Prostate gland (tissue), 2 donors: ENCODE measurements around the gene MS4A7.

Experiments used
- POLR2A ChIP-seq: fragments of 450-650 bp; IDR thresholded peaks from one replicate; pipeline ENCODE4 v1.6.1; 2016; ENCODE audit warnings: antibody characterized with exemption, mild to moderate bottlenecking
- TF ChIP-seq, protein P1 (sequence below), 4 experiments: fragments of 200-600 bp in 2 of 4; fragments of 450-650 bp in 2 of 4; sonication (generic) in 2 of 4; IDR thresholded peaks; 1 replicate in 3 of 4; 2 replicates in 1 of 4; pipeline ENCODE4 v1.5.1; 2016 to 2019; ENCODE audit warnings: antibody characterized with exemption in 4 of 4, mild to moderate bottlenecking in 2 of 4, moderate library complexity in 2 of 4

DNA sequence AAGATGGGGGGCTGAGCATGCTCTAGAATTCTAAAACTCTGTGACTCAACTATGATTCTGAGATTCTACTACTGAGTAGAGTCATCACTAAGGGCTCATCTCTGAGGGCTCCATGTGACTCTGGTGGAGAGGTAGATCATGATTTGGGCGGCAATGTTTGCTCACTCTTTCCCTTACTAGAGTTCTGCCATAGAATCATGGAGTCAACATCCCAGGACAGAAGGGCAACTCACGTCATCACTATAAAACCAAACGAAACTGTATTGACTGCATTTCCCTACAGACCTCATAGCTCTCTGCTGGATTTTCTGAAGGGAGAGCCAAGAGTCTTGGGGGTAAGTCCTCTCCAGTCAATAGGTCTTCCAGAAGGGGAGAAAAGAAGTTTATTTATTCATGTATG lies 18.1 kb downstream of the MS4A7 start, which contains the start of gene MS4A14:
- TF ChIP-seq, protein P1, sequence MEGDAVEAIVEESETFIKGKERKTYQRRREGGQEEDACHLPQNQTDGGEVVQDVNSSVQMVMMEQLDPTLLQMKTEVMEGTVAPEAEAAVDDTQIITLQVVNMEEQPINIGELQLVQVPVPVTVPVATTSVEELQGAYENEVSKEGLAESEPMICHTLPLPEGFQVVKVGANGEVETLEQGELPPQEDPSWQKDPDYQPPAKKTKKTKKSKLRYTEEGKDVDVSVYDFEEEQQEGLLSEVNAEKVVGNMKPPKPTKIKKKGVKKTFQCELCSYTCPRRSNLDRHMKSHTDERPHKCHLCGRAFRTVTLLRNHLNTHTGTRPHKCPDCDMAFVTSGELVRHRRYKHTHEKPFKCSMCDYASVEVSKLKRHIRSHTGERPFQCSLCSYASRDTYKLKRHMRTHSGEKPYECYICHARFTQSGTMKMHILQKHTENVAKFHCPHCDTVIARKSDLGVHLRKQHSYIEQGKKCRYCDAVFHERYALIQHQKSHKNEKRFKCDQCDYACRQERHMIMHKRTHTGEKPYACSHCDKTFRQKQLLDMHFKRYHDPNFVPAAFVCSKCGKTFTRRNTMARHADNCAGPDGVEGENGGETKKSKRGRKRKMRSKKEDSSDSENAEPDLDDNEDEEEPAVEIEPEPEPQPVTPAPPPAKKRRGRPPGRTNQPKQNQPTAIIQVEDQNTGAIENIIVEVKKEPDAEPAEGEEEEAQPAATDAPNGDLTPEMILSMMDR (IDR thresholded peaks at IDR 0.05) = no peak
- no peak for TF ChIP-seq POLR2A
